Transverse colon (tissue), 4 donors: ENCODE data around the gene C2orf15.
"Not testable (repeated sequence)": the region's sequence is repeated elsewhere in the genome, so short reads cannot be mapped to it uniquely, and the experiment has no call there.

Experiments
- CTCF ChIP-seq, 5 experiments: fragments of 200-600 bp in 3 of 5; fragments of 450-650 bp in 2 of 5; sonication (generic) in 3 of 5; IDR thresholded peaks; 1 replicate in 2 of 5; 2 replicates in 3 of 5; pipeline ENCODE4 v1.5.1; 2016 to 2017; ENCODE audit warnings: antibody characterized with exemption in 5 of 5, inconsistent platforms in 3 of 5, mild to moderate bottlenecking in 2 of 5, moderate library complexity in 1 of 5
- EP300 ChIP-seq: sonication (generic); formaldehyde crosslinking; IDR thresholded peaks from one replicate; pipeline ENCODE4 v1.6.1; 2017; ENCODE audit warnings: antibody characterized with exemption, low read depth
- POLR2A ChIP-seq: fragments of 450-650 bp; IDR thresholded peaks from one replicate; pipeline ENCODE4 v1.6.1; 2016; ENCODE audit warnings: antibody characterized with exemption, mild to moderate bottlenecking, moderate library complexity
- POLR2AphosphoS5 ChIP-seq, 3 donors: sonication (generic); formaldehyde crosslinking; IDR thresholded peaks; one replicate each; pipeline ENCODE4 v1.6.1; 2016; ENCODE audit warnings: antibody characterized with exemption in 3 of 3

- not testable (repeated sequence) for TF ChIP-seq CTCF (IDR thresholded peaks at IDR 0.05); EP300; POLR2A; POLR2AphosphoS5 (IDR thresholded peaks at IDR 0.05)
These were observed 50.9 kb downstream of the C2orf15 start for GRCh38 chr2:99192364-99192763.
